A549 (cell line): Measurements from ENCODE around the gene PRKN. TPM values are rescaled to one million over a fixed set of nuclear protein-coding genes. Genes with fewer than 3 reads are reported as not detected.

ENCODE experiments used
- ATAC-seq, 2 experiments: fragments of 200-7000 bp in 1 of 2; fragments of >200 bp in 1 of 2; cut with Nextera tagmentation in 1 of 2; cut with Tn5 transposase in 1 of 2; 3 replicates each; pipeline versions ENCODE4 v1.8.0 to v1.9.1; 2018 to 2020; ENCODE audit warnings: mild to moderate bottlenecking in 1 of 2, moderate library complexity in 1 of 2
- CTCF ChIA-PET: fragments of 300-600 bp; sonication (Branson Sonifier 250); formaldehyde crosslinking; extraction: SDS; loops from one replicate; lab custom pipeline; 2021; ENCODE audit warnings: antibody characterized with exemption, inconsistent platforms; lab: Yijun Ruan, JAX
- POLR2A ChIA-PET: fragments of 350-600 bp; formaldehyde crosslinking; extraction: SDS; loops from one replicate; lab custom pipeline; 2021; ENCODE audit warnings: antibody characterized with exemption, inconsistent platforms; lab: Yijun Ruan, JAX
- DNase-seq, 2 experiments: peaks; one replicate each; pipeline versions ENCODE4 v3.0.0 to v3.0.0-alpha.2; 2011 to 2016; ENCODE audit warnings: low read depth in 1 of 2, low spot score in 1 of 2
- FAIRE-seq: peaks from 2 replicates; lab custom pipeline; 2011; peaks lifted over from hg19 to GRCh38; lab: Jason Lieb, UNC
- H3K27ac ChIP-seq, 2 experiments: fragments of >200 bp; sonication (Bioruptor Twin); formaldehyde crosslinking; 3 replicates each; pipeline ENCODE4 v1.5.1; 2016 to 2017
- H3K4me1 ChIP-seq: fragments of >200 bp; sonication (Bioruptor Twin); formaldehyde crosslinking; 3 replicates; pipeline ENCODE4 v1.6.1; 2016
- H3K4me2 ChIP-seq: fragments of >200 bp; sonication (Bioruptor Twin); formaldehyde crosslinking; 3 replicates; pipeline ENCODE4 v1.6.1; 2016
- H3K4me3 ChIP-seq: fragments of >200 bp; sonication (Bioruptor Twin); formaldehyde crosslinking; 3 replicates; pipeline ENCODE4 v1.5.1; 2016
- H3K9me3 ChIP-seq: fragments of >200 bp; sonication (Bioruptor Twin); formaldehyde crosslinking; 3 replicates; pipeline ENCODE4 v1.6.1; 2016
- BCL3 ChIP-seq: fragments of >200 bp; sonication (Bioruptor Twin); formaldehyde crosslinking; IDR thresholded peaks from 3 replicates; pipeline ENCODE4 v1.6.1; 2016
- BHLHE40 ChIP-seq: IDR thresholded peaks from 2 replicates; pipeline ENCODE4 v1.6.1; 2012; ENCODE audit warnings: low read depth, low read length, inconsistent platforms
- CBX2 ChIP-seq: fragments of 200-600 bp; sonication (generic); IDR thresholded peaks from 2 replicates; pipeline ENCODE4 v1.6.1; 2016; ENCODE audit warnings: low read depth, mild to moderate bottlenecking, borderline replicate concordance
- CBX8 ChIP-seq: fragments of 200-600 bp; sonication (generic); IDR thresholded peaks from 2 replicates; pipeline ENCODE4 v1.6.1; 2016
- CEBPB ChIP-seq, 2 experiments: fragments of >200 bp in 1 of 2; sonication (Bioruptor Twin) in 1 of 2; formaldehyde crosslinking in 1 of 2; IDR thresholded peaks; 2 replicates each; pipeline ENCODE4 v1.6.1; 2012 to 2016
- CHD2 ChIP-seq: fragments of 150-350 bp; IDR thresholded peaks from 2 replicates; pipeline ENCODE4 v1.6.1; 2014; ENCODE audit warnings: low read length; ENCODE audit not compliant: partially characterized antibody
- EHF ChIP-seq: fragments of 250-450 bp; sonication (Bioruptor Pico); IDR thresholded peaks from 2 replicates; pipeline ENCODE4 v1.5.0; 2020; ENCODE audit warnings: mild to moderate bottlenecking
- EHMT2 ChIP-seq: fragments of 200-600 bp; sonication (generic); IDR thresholded peaks from 2 replicates; pipeline ENCODE4 v1.6.1; 2016; ENCODE audit warnings: antibody characterized with exemption, low read depth, mild to moderate bottlenecking, moderate library complexity
- ESRRA ChIP-seq: fragments of 150-350 bp; IDR thresholded peaks from 2 replicates; pipeline ENCODE4 v1.6.1; 2014; ENCODE audit warnings: mild to moderate bottlenecking, low read length, borderline replicate concordance
- GATA3 ChIP-seq: IDR thresholded peaks from 2 replicates; pipeline ENCODE4 v1.6.1; 2012; ENCODE audit warnings: borderline replicate concordance
- HEYL ChIP-seq: fragments of 250-450 bp; sonication (Bioruptor Pico); IDR thresholded peaks from 2 replicates; pipeline ENCODE4 v1.8.0; 2021; ENCODE audit warnings: mild to moderate bottlenecking, moderate library complexity
- HOXA7 ChIP-seq: fragments of 250-450 bp; sonication (Bioruptor Pico); IDR thresholded peaks from 2 replicates; pipeline ENCODE4 v1.5.0; 2020; ENCODE audit warnings: mild to moderate bottlenecking, moderate library complexity
- HOXB5 ChIP-seq: fragments of 250-450 bp; sonication (Bioruptor Pico); IDR thresholded peaks from 2 replicates; pipeline ENCODE4 v1.5.0; 2020; ENCODE audit warnings: mild to moderate bottlenecking, moderate library complexity
- JUNB ChIP-seq: fragments of >200 bp; sonication (Bioruptor Twin); formaldehyde crosslinking; IDR thresholded peaks from 2 replicates; pipeline ENCODE4 v1.6.1; 2016
- MAFK ChIP-seq: fragments of 450-650 bp; IDR thresholded peaks from 2 replicates; pipeline ENCODE4 v1.6.1; 2014; ENCODE audit not compliant: partially characterized antibody
- MAZ ChIP-seq: fragments of 150-350 bp; IDR thresholded peaks from 2 replicates; pipeline ENCODE4 v1.6.1; 2014; ENCODE audit warnings: antibody characterized with exemption, low read depth, low read length, borderline replicate concordance
- MYC ChIP-seq: IDR thresholded peaks from 2 replicates; pipeline ENCODE4 v1.6.1; 2012; ENCODE audit warnings: mild to moderate bottlenecking, inconsistent platforms, low read length, improper control_type of control experiment, borderline replicate concordance
- NR3C1 ChIP-seq: fragments of >200 bp; sonication (Bioruptor Twin); formaldehyde crosslinking; IDR thresholded peaks from 3 replicates; pipeline ENCODE4 v1.6.1; 2017
- PHF8 ChIP-seq: fragments of 200-600 bp; sonication (generic); IDR thresholded peaks from 2 replicates; pipeline ENCODE4 v1.6.1; 2016; ENCODE audit warnings: low read depth, mild to moderate bottlenecking, antibody characterized with exemption, moderate library complexity, borderline replicate concordance
- RARB ChIP-seq: fragments of 250-450 bp; sonication (Bioruptor Pico); IDR thresholded peaks from 2 replicates; pipeline ENCODE4 v1.8.0; 2021; ENCODE audit warnings: mild to moderate bottlenecking, moderate library complexity
- RFX5 ChIP-seq: fragments of 450-650 bp; IDR thresholded peaks from 2 replicates; pipeline ENCODE4 v1.7.1; 2014; ENCODE audit warnings: antibody characterized with exemption, mild to moderate bottlenecking, moderate library complexity
- SMC3 ChIP-seq: fragments of >200 bp; sonication (Bioruptor Twin); formaldehyde crosslinking; IDR thresholded peaks from 3 replicates; pipeline ENCODE4 v1.6.1; 2018; ENCODE audit warnings: inconsistent platforms
- SREBF2 ChIP-seq: fragments of 450-650 bp; IDR thresholded peaks from 2 replicates; pipeline ENCODE4 v1.6.1; 2014; ENCODE audit warnings: mild to moderate bottlenecking, moderate library complexity
- TFCP2L1 ChIP-seq: fragments of 250-450 bp; sonication (Bioruptor Pico); IDR thresholded peaks from 2 replicates; pipeline ENCODE4 v1.5.0; 2021; ENCODE audit warnings: mild to moderate bottlenecking
- ZFP36 ChIP-seq: fragments of 450-650 bp; IDR thresholded peaks from 2 replicates; pipeline ENCODE4 v1.6.1; 2014; ENCODE audit warnings: borderline replicate concordance; ENCODE audit not compliant: partially characterized antibody
- WGBS: methylation state at CpG from one replicate; pipeline ENCODE4 v1.1.6; 2017; ENCODE audit errors: missing lambda C conversion rate; 5-methylcytosine and 5-hydroxymethylcytosine counted together
- polyA plus RNA-seq, 4 experiments: library from polyadenylated mRNA; depleted of rRNA in 3 of 4; stranded (reverse); fragments of >200 nt; fragmentation: RNase III in 1 of 4; extraction: RNeasy Plus Mini Kit Qiagen cat#74134 plus additional on column Dnase treatment in 1 of 4; gene quantifications; 2 replicates in 3 of 4; 3 replicates in 1 of 4; pipeline ENCODE4 v1.2.3, GENCODE V29; 2011 to 2017
- TF ChIP-seq, protein P1 (sequence below): fragments of >200 bp; sonication (Bioruptor Twin); formaldehyde crosslinking; IDR thresholded peaks from 2 replicates; pipeline ENCODE4 v1.6.1; 2016
- TF ChIP-seq, protein P2 (sequence below): fragments of 450-650 bp; IDR thresholded peaks from 2 replicates; pipeline ENCODE4 v1.6.1; 2014; ENCODE audit warnings: antibody characterized with exemption
- TF ChIP-seq, protein P3 (sequence below): IDR thresholded peaks from 2 replicates; pipeline ENCODE4 v1.6.1; 2012; ENCODE audit warnings: low read depth, borderline replicate concordance

PRKN gene
- polyA plus RNA-seq, 2 of the 4 experiments (the other 2 are of a cell fraction): 0.36 to 0.39 TPM

GRCh38 chr6:162712694-162713093 is 14.9 kb downstream of the PRKN start:
- Histone ChIP-seq H3K9me3 (no peaks in the 10 kb centered on the region), H3K4me2 (no peak overlapping the region), H3K27ac (no peak overlapping the region), H3K4me1 (no peaks in the 10 kb centered on the region), H3K4me3 (no peak overlapping the region)
- POLR2A ChIA-PET: no interaction called here
- no peak for TF ChIP-seq HOXA7 (CRISPR knock-in tag)
- no peak for TF ChIP-seq MAFK
- no peak for TF ChIP-seq TFCP2L1
- TF ChIP-seq RARB: no peak
- TF ChIP-seq, protein P1, sequence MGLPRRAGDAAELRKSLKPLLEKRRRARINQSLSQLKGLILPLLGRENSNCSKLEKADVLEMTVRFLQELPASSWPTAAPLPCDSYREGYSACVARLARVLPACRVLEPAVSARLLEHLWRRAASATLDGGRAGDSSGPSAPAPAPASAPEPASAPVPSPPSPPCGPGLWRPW: no peak
- TF ChIP-seq CBX2: no peak
- no peak for TF ChIP-seq SMC3
- no peak for TF ChIP-seq ZFP36
- TF ChIP-seq HEYL (CRISPR knock-in tag): no peak
- TF ChIP-seq NR3C1: no peak
- no peak for TF ChIP-seq GATA3
- no peak for TF ChIP-seq PHF8
- TF ChIP-seq CHD2: no peak
- no peak for TF ChIP-seq CBX8
- TF ChIP-seq, protein P2, sequence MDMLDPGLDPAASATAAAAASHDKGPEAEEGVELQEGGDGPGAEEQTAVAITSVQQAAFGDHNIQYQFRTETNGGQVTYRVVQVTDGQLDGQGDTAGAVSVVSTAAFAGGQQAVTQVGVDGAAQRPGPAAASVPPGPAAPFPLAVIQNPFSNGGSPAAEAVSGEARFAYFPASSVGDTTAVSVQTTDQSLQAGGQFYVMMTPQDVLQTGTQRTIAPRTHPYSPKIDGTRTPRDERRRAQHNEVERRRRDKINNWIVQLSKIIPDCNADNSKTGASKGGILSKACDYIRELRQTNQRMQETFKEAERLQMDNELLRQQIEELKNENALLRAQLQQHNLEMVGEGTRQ: no peak
- TF ChIP-seq JUNB: no peak
- no peak for TF ChIP-seq EHF
- TF ChIP-seq RFX5: no peak
- no peak for TF ChIP-seq BHLHE40
- no peak for TF ChIP-seq EHMT2
- no peak for DNase-seq
- WGBS: 48% methylated on average over 2 of the region's 2 CpGs
- CTCF ChIA-PET: no interaction called here
- FAIRE-seq: no peak
- no peak for ATAC-seq

DNA sequence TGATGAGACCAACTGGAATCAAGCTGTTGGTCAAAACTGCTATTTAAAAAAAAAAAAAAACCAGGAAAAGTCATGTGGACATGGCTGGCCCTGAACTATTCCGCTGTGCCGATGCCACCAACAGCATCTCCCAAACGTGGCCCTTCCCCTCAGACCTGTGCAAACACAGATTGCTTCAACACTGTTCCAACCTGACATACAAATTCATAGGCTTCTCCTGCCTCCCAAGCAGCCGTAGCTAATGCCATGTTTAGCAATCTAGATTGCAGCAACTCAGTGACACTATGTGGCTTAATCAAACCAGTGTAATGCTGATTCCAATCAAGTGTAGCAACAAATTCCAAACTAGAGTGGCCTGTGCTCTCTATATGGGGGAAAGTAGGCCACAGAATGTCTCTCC is 16.2 kb downstream of the PRKN start:
- FAIRE-seq (no peak), DNase-seq (no peak), ATAC-seq (no peak)
- Histone ChIP-seq H3K4me1 (no peaks in the 10 kb centered on the region), H3K9me3 (no peaks in the 10 kb centered on the region), H3K4me2 (no peak overlapping the region), H3K27ac (no peak overlapping the region), H3K4me3 (no peak overlapping the region)
- 61% methylated on average over 3 of the region's 4 CpGs for WGBS
- POLR2A ChIA-PET: no interaction called here
- CTCF ChIA-PET: no interaction called here
- TF ChIP-seq, protein P3, sequence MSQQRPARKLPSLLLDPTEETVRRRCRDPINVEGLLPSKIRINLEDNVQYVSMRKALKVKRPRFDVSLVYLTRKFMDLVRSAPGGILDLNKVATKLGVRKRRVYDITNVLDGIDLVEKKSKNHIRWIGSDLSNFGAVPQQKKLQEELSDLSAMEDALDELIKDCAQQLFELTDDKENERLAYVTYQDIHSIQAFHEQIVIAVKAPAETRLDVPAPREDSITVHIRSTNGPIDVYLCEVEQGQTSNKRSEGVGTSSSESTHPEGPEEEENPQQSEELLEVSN: no peak
- TF ChIP-seq ESRRA (no peak), HOXB5 (CRISPR knock-in tag) (no peak), RFX5 (no peak), MYC (no peak), CHD2 (no peak), SREBF2 (no peak), BCL3 (no peak), CEBPB (IDR thresholded peaks at IDR 0.05) (no peak), RARB (no peak), MAZ (no peak)
